COLO668 (cell line): ENCODE measurements around the gene CACNG6.

Experiments
- DNase-seq: peaks from one replicate; lab custom pipeline; 2025; ENCODE audit not compliant: unreplicated experiment; lab: John Stamatoyannopoulos, UW

The CACNG6 gene

GRCh38 chr19:54041969-54042606 is 50.7 kb downstream of the CACNG6 start:
- DNase-seq, result no peak

GRCh38 chr19:54042989-54043388 is 51.6 kb downstream of the CACNG6 start:
- DNase-seq, result no peak

- no peak for DNase-seq
These were observed 54.3 kb downstream of the CACNG6 start for GRCh38 chr19:54045771-54046170.

GRCh38 chr19:54047616-54048015 is 56.2 kb downstream of the CACNG6 start:
- DNase-seq, result no peak
